Left lung (tissue), 10 donors: ENCODE data around the gene CLOCK. TPM values are rescaled to one million over a fixed set of nuclear protein-coding genes. Genes with fewer than 3 reads are reported as not detected.
A peak's percentile ranks its signal among the peaks of the same experiment; 100 is the strongest.

Experiments
- ATAC-seq: fragments of 200-7000 bp; cut with Tn5 transposase; one replicate; pipeline ENCODE4 v1.9.1; 2020; ENCODE audit warnings: moderate library complexity
- DNase-seq, 4 donors: peaks; one replicate each; pipeline ENCODE4 v3.0.0-alpha.2; 2013 to 2020
- H3K27ac ChIP-seq, 2 donors: fragments of 200-600 bp; sonication (generic) in 1 of 2; one replicate each; pipeline versions ENCODE4 v1.5.0 to v1.8.0; 2020 to 2021
- H3K27me3 ChIP-seq, 2 donors: fragments of 200-600 bp; sonication (generic) in 1 of 2; one replicate each; pipeline versions ENCODE4 v1.5.0 to v1.8.0; 2020 to 2021
- H3K36me3 ChIP-seq, 2 donors: fragments of 200-600 bp; sonication (generic) in 1 of 2; one replicate each; pipeline versions ENCODE4 v1.5.0 to v1.8.0; 2020 to 2021
- H3K4me1 ChIP-seq, 2 donors: fragments of 200-600 bp; one replicate each; pipeline ENCODE4 v1.8.0; 2021
- H3K4me3 ChIP-seq, 2 donors: fragments of 200-600 bp; sonication (generic) in 1 of 2; one replicate each; pipeline versions ENCODE4 v1.5.0 to v1.8.0; 2020 to 2021; ENCODE audit warnings: mild to moderate bottlenecking in 1 of 2
- H3K9me3 ChIP-seq, 2 donors: fragments of 200-600 bp; sonication (generic) in 1 of 2; one replicate each; pipeline versions ENCODE4 v1.5.0 to v1.8.0; 2020 to 2021
- intact Hi-C, 2 donors: fragments of 100-400 bp; cut with DNase I; formaldehyde crosslinking; loops; one replicate each; pipeline versions ENCODE4 v1.11.2 to v1.14.2; 2022
- polyA plus RNA-seq, 6 donors: library from polyadenylated mRNA; unstranded; fragments of 120-200 nt; gene quantifications; one replicate each; pipeline ENCODE4 v1.2.1, GENCODE V29; 2013; ENCODE audit not compliant: insufficient read length in 6 of 6
- total RNA-seq, 2 donors: library from RNA; stranded (reverse); fragmentation: NEBNext Ultra II Directional; extraction: Animal tissue kit (Norgen Biotek cat#: 25700); gene quantifications; one replicate each; pipeline ENCODE4 v1.2.1, GENCODE V29; 2021
- TF ChIP-seq, protein P1 (sequence below), 2 donors: fragments of 200-600 bp; sonication (generic) in 1 of 2; IDR thresholded peaks; one replicate each; pipeline versions ENCODE4 v1.5.0 to v1.8.0; 2021; ENCODE audit warnings: antibody characterized with exemption in 2 of 2
- donor health status: DM: no; HTN: yes; CAD: no.
- donor health status: DM: no; HTN: no; CAD: no.

The CLOCK gene
- total and polyA plus RNA-seq, 8 donors = 19.8 to 27.6 (median 21.7) TPM

GRCh38 chr4:55395529-55396307 lies 151.0 kb downstream of the CLOCK start, which contains the start of gene TMEM165:
Gene TMEM165 (plus strand): TSS chr4:55395957. CDS start chr4:55396190, 233 bp downstream.
- peak within 1 kb of the TSS; percentile 88 to 93 for H3K4me3 ChIP-seq
- H3K9me3 ChIP-seq = no peaks in the 10 kb centered on the region
- H3K36me3 ChIP-seq = peaks cover 0 to 17% of the 10 kb centered on the region in 2 donors
- H3K4me1 ChIP-seq = peaks cover 12 to 35% of the 10 kb centered on the region in 2 donors
- H3K27me3 ChIP-seq = no peaks in the 10 kb centered on the region
- TF ChIP-seq, protein P1, sequence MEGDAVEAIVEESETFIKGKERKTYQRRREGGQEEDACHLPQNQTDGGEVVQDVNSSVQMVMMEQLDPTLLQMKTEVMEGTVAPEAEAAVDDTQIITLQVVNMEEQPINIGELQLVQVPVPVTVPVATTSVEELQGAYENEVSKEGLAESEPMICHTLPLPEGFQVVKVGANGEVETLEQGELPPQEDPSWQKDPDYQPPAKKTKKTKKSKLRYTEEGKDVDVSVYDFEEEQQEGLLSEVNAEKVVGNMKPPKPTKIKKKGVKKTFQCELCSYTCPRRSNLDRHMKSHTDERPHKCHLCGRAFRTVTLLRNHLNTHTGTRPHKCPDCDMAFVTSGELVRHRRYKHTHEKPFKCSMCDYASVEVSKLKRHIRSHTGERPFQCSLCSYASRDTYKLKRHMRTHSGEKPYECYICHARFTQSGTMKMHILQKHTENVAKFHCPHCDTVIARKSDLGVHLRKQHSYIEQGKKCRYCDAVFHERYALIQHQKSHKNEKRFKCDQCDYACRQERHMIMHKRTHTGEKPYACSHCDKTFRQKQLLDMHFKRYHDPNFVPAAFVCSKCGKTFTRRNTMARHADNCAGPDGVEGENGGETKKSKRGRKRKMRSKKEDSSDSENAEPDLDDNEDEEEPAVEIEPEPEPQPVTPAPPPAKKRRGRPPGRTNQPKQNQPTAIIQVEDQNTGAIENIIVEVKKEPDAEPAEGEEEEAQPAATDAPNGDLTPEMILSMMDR (IDR thresholded peaks at IDR 0.05) = no peak
- DNase-seq (peak; percentile 85 to 97 (median 94)), ATAC-seq (peak; percentile 97)
- peak within 1 kb of the TSS; percentile 98 to 99 for H3K27ac ChIP-seq
- intact Hi-C loops = no loop called here

DNA sequence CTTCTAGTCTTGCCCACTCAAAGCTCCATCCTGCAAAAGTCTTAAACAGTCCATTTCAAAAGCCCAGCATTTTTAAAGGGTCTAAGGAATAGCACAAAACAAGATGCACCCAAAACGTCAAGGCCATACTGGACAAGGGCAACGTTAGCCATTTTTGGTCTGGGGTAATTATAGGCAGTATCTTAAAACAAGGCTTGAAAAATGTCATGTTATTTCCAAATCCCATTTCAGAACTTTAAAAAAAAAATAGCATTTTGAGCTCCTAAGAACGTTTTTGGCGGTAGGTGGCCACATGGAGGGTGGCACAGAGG lies 151.5 kb downstream of the CLOCK start:
- TF ChIP-seq, protein P1 (IDR thresholded peaks at IDR 0.05) = no peak
- DNase-seq = no peak
- H3K4me3 ChIP-seq = peak overlapping the region; percentile 88 to 93
- H3K36me3 ChIP-seq = peaks cover 0 to 14% of the 10 kb centered on the region in 2 donors
- H3K27me3 ChIP-seq = no peaks in the 10 kb centered on the region
- H3K27ac ChIP-seq = peak overlapping the region; percentile 98 to 99
- ATAC-seq = no peak
- H3K9me3 ChIP-seq = no peaks in the 10 kb centered on the region
- H3K4me1 ChIP-seq = peaks cover 12 to 31% of the 10 kb centered on the region in 2 donors
- intact Hi-C loops = no loop called here

GRCh38 chr4:55393461-55394320 lies 153.0 kb downstream of the CLOCK start:
- TF ChIP-seq, protein P1 (IDR thresholded peaks at IDR 0.05) = no peak
- Histone ChIP-seq H3K4me3 (no peak overlapping the region), H3K27ac (no peak overlapping the region), H3K4me1 (peaks cover 0 to 20% of the 10 kb centered on the region in 2 donors), H3K27me3 (no peaks in the 10 kb centered on the region), H3K36me3 (peaks cover 0 to 7% of the 10 kb centered on the region in 2 donors), H3K9me3 (no peaks in the 10 kb centered on the region)
- ATAC-seq (no peak), DNase-seq (no peak)
- intact Hi-C loops = no loop called here

DNA sequence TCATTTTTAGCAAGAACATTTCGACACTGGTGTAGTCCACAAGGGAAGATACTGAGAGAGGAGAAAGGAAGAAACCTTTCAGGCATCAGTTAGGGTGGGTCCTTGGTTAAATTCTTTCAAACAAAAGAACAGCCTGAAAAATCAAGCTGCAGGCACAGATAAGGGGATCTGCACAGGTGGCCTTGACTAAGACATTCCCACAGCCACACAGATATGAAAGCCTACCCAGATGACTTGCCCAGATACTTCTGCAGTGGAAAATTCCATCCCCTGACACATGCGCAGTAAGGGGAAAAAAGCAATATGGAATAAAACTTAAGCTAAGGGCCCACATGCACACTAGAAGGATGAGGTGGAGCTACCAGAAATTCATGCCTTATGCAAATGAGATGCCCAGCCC lies 159.9 kb downstream of the CLOCK start:
- Histone ChIP-seq H3K27ac (no peak overlapping the region), H3K27me3 (no peaks in the 10 kb centered on the region), H3K9me3 (no peaks in the 10 kb centered on the region), H3K4me1 (no peaks in the 10 kb centered on the region), H3K36me3 (no peaks in the 10 kb centered on the region), H3K4me3 (no peak overlapping the region)
- no peak for DNase-seq
- TF ChIP-seq, protein P1 (IDR thresholded peaks at IDR 0.05) = no peak
- intact Hi-C loops = no loop called here
- no peak for ATAC-seq

- peak; percentile 69 for ATAC-seq
- Histone ChIP-seq H3K4me1 (no peaks in the 10 kb centered on the region), H3K27ac (no peak overlapping the region), H3K27me3 (no peaks in the 10 kb centered on the region), H3K4me3 (no peak overlapping the region), H3K36me3 (no peaks in the 10 kb centered on the region), H3K9me3 (no peaks in the 10 kb centered on the region)
- intact Hi-C loops = no loop called here
- TF ChIP-seq, protein P1 (IDR thresholded peaks at IDR 0.05) = no peak
- no peak for DNase-seq
Measured at GRCh38 chr4:55386073-55386472, 160.6 kb downstream of the CLOCK start.
